ENCODE measurements around the gene MED23. TPM values are rescaled to one million over a fixed set of nuclear protein-coding genes. Genes with fewer than 3 reads are reported as not detected.
"Not testable (repeated sequence)": the region's sequence is repeated elsewhere in the genome, so short reads cannot be mapped to it uniquely, and the experiment has no call there.

Gene MED23
- total RNA-seq, 1 donor, result 34.7 TPM

DNA sequence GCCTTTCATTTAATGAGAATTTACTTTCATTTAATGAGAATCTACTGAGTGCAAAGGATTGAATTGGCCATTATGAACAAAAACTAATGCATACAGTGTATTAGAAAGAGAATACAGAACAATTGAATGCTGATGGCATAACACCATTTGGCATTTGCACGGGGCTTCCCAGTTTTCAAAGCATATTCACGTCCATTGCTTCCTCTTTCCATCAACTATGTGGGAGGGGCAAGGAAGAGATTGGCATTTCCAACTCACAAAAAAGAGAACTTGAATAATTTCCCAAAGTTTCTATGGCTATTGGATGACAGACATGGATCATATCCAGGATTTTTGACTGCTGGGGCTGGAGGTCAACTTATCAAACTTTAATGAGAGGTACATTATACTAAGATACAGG is 78.2 kb downstream of the MED23 start:
- no peak overlapping the region for H3K4me3 ChIP-seq (ENCODE audit: low read depth, low read length)
- TF ChIP-seq, protein P1, sequence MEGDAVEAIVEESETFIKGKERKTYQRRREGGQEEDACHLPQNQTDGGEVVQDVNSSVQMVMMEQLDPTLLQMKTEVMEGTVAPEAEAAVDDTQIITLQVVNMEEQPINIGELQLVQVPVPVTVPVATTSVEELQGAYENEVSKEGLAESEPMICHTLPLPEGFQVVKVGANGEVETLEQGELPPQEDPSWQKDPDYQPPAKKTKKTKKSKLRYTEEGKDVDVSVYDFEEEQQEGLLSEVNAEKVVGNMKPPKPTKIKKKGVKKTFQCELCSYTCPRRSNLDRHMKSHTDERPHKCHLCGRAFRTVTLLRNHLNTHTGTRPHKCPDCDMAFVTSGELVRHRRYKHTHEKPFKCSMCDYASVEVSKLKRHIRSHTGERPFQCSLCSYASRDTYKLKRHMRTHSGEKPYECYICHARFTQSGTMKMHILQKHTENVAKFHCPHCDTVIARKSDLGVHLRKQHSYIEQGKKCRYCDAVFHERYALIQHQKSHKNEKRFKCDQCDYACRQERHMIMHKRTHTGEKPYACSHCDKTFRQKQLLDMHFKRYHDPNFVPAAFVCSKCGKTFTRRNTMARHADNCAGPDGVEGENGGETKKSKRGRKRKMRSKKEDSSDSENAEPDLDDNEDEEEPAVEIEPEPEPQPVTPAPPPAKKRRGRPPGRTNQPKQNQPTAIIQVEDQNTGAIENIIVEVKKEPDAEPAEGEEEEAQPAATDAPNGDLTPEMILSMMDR (IDR thresholded peaks at IDR 0.05; ENCODE audit: insufficient read depth, low read length), result no peak
- DNase-seq (ENCODE audit: low read depth), result no peak

DNA sequence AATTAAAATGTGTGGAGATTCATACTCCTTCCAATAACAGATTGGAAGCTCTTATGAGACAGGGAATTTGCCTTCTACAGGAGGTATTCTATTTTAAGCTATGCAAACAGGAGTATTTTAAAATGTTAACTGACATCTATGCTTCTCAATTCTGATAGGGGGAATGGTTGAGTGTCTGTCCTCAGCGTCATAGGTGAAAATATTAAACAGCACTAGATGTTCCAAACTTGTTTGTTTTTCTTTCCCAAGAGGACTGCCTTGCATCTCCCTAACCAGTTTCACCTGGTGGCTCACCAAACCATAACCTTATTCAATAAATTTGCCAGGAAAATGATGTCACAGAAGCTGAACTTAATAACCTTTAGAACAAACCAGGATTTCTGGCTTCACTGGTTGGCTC is 79.6 kb downstream of the MED23 start:
- H3K4me3 ChIP-seq (ENCODE audit: low read depth, low read length), result no peak overlapping the region
- no peak for DNase-seq (ENCODE audit: low read depth)
- TF ChIP-seq, protein P1 (IDR thresholded peaks at IDR 0.05; ENCODE audit: insufficient read depth, low read length), result no peak

DNA sequence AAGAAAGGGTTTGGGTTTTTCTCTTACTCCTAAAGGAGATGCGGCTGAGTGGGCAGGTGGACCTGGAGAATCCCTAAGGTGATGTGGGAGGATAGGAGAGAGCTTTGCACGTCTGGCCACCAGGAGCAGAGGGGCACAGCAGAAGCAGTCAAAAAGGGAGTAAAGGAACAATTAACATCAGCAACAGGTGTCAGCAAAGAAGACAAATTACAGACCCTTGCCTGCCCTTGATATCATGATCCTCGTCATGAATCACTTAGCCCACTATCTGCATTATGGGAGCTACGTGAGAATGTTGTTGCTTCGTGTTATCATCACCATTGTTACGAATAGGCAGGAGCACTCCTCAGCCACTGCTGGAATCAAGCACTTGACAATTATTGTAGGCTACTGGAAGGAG is 80.6 kb downstream of the MED23 start:
- TF ChIP-seq, protein P1 (IDR thresholded peaks at IDR 0.05; ENCODE audit: insufficient read depth, low read length), result no peak

DNA sequence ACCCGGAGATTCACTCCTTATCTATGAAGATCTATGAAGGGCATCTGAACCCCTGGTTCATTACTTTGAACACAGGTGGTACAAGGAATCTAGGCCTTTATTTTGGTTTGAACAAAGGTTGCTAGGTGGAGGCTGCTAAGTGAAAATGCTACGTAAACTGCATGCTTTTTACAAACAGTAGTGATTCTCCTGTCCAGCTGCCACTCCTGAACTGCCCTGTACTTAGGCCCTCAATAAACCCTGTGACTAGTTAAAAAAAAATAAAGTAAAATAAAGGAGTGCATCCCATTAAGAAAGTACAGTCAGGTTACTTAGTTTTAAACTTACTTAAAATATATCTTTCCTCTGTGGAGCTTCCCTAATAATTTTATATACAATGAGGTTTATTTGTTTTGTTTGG is 82.7 kb downstream of the MED23 start:
- DNase-seq (ENCODE audit: low read depth), result no peak
- TF ChIP-seq, protein P1 (IDR thresholded peaks at IDR 0.05; ENCODE audit: insufficient read depth, low read length), result no peak
- no peak overlapping the region for H3K4me3 ChIP-seq (ENCODE audit: low read depth, low read length)

More for the DNA sequence above, 80.6 kb downstream of the MED23 start:
- no peak for DNase-seq (ENCODE audit: low read depth)
- H3K4me3 ChIP-seq (ENCODE audit: low read depth, low read length), result no peak overlapping the region

DNA sequence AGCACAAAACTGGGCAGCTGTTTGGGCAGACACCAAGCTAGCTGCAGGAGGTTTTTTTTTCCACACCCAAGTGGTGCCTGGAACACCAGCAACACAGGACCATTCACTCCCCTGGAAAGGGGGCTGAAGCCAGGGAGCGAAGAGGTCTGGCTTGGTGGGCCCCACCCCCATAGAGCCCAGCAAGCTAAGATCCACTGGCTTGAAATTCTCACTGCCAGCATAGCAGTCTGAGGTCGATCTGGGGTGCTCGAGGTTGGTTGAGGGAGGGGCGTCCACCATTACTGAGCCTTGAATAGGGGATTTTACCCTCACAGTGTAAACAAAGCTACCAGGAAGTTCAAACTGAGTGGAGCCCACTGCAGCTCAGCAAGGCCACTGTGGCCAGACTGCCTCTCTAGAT is 89.4 kb downstream of the MED23 start:
- DNase-seq (ENCODE audit: low read depth); H3K4me3 ChIP-seq (ENCODE audit: low read depth, low read length): not testable (repeated sequence)

DNA sequence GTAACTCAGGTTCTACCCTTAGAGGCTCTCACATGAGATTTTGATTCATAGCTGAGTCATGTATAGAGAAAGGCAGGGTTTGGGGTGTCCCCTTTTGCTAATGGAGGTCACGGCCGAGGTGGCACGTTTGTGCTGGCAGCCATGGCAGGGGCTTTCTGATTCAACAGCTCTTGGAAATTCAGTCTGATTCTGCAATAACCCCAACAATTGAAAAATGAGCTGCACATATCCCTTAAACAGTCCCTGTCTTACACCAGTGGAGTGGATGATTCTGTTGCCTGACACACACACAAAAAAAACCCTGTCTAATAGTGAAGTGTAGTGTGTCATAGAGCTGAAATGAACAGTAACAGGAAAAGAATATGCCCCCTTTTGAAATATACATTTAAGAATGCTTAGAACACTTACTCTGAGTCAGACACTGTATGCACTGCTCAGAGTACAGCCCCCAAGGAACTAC is 95.4 kb downstream of the MED23 start:
- H3K4me3 ChIP-seq (ENCODE audit: low read depth, low read length), result no peak overlapping the region
- no peak for DNase-seq (ENCODE audit: low read depth)
- TF ChIP-seq, protein P1 (IDR thresholded peaks at IDR 0.05; ENCODE audit: insufficient read depth, low read length), result no peak

DNA sequence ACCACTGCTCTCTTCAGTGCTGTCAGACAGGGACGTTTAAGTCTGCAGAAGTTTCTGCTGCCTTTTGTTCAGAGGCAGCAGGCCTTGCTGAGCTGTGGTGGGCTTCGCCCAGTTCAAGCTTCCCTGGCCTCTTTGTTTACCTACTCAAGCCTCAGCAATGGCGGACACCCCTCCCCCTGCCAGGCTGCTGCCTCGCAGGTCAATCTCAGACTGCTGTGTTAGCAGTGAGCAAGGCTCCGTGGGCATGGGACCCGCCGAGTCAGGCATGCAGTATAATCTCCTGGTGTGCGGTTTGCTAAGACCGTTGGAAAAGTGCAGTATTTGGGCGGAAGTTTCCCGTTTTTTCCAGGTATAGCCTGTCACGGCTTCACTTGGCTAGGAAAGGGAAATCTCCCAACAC is 96.4 kb downstream of the MED23 start:
- not testable (repeated sequence) for DNase-seq (ENCODE audit: low read depth); H3K4me3 ChIP-seq (ENCODE audit: low read depth, low read length)

DNA sequence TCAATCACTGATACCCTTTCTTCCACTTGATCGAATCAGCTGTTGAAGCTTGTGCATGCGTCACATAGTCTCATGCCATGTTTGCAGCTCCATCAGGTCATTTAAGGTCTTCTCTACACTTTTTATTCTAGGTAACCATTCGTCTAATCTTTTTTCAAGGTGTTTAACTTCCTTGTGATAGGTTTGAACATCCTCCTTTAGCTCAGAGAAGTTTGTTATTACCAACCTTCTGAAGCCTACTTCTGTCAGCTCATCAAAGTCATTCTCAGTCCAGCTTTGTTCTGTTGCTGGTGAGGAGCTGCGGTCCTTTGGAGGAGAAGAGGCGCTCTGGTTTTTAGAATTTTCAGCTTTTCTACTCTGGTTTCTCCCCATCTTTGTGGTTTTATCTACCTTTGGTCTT is 97.1 kb downstream of the MED23 start:
- DNase-seq (ENCODE audit: low read depth); H3K4me3 ChIP-seq (ENCODE audit: low read depth, low read length): not testable (repeated sequence)
